Peyer's patch (tissue), 4 donors: ENCODE data around the gene DYNLT5. TPM values are rescaled to one million over a fixed set of nuclear protein-coding genes. Genes with fewer than 3 reads are reported as not detected.
"Not testable (repeated sequence)": the region's sequence is repeated elsewhere in the genome, so short reads cannot be mapped to it uniquely, and the experiment has no call there.

ENCODE experiments used
- DNase-seq, 3 donors: peaks; one replicate each; pipeline ENCODE4 v3.0.0-alpha.2; 2017 to 2019
- H3K27ac ChIP-seq, 4 donors: fragments of 200-600 bp; sonication (generic); one replicate each; pipeline ENCODE4 v1.5.1; 2016 to 2019
- H3K27me3 ChIP-seq, 2 donors: fragments of 200-600 bp; sonication (generic); one replicate each; pipeline ENCODE4 v1.5.1; 2019
- H3K36me3 ChIP-seq, 3 donors: fragments of 200-600 bp; sonication (generic); one replicate each; pipeline ENCODE4 v1.5.1; 2016 to 2019
- H3K4me1 ChIP-seq, 4 donors: fragments of 200-600 bp; sonication (generic); one replicate each; pipeline ENCODE4 v1.5.1; 2016 to 2019
- H3K4me3 ChIP-seq, 4 donors: fragments of 200-600 bp; sonication (generic); 1 replicate in 3 of 4; 2 replicates in 1 of 4; pipeline ENCODE4 v1.5.1; 2016 to 2019; ENCODE audit warnings: mild to moderate bottlenecking in 1 of 4
- H3K9me3 ChIP-seq, 4 donors: fragments of 200-600 bp; sonication (generic); one replicate each; pipeline ENCODE4 v1.5.1; 2016 to 2019; ENCODE audit warnings: mild to moderate bottlenecking in 1 of 4
- CTCF ChIP-seq, 6 experiments: fragments of 450-650 bp in 4 of 6; fragments of 200-600 bp in 2 of 6; sonication (generic) in 1 of 6; IDR thresholded peaks; one replicate each; pipeline ENCODE4 v1.5.1; 2017 to 2019; ENCODE audit warnings: antibody characterized with exemption in 6 of 6, mild to moderate bottlenecking in 3 of 6, moderate library complexity in 1 of 6
- POLR2A ChIP-seq, 2 donors: fragments of 450-650 bp; IDR thresholded peaks; one replicate each; pipeline ENCODE4 v1.5.1; 2017; ENCODE audit warnings: antibody characterized with exemption in 2 of 2, mild to moderate bottlenecking in 2 of 2, moderate library complexity in 2 of 2
- total RNA-seq, 4 donors: library from RNA; depleted of rRNA; stranded (reverse); fragments of >200 nt; gene quantifications; one replicate each; pipeline ENCODE4 v1.1.0, GENCODE V29; 2016

DYNLT5 gene
- total RNA-seq, 4 donors from 2014 or later, result 0.88 to 4.1 TPM; not detected in 2

GRCh38 chr1:66778969-66779368, 26.7 kb downstream of the DYNLT5 start:
- no peaks in the 10 kb centered on the region for H3K36me3 ChIP-seq
- no peaks in the 10 kb centered on the region for H3K9me3 ChIP-seq
- no peak overlapping the region for H3K4me3 ChIP-seq
- no peaks in the 10 kb centered on the region for H3K27me3 ChIP-seq
- DNase-seq, result no peak
- TF ChIP-seq CTCF (IDR thresholded peaks at IDR 0.05) (no peak), POLR2A (IDR thresholded peaks at IDR 0.05) (no peak)
- no peak overlapping the region for H3K27ac ChIP-seq
- H3K4me1 ChIP-seq, result no peaks in the 10 kb centered on the region

GRCh38 chr1:66779475-66780078, 27.3 kb downstream of the DYNLT5 start:
- no peaks in the 10 kb centered on the region for H3K36me3 ChIP-seq
- H3K27me3 ChIP-seq, result no peaks in the 10 kb centered on the region
- H3K4me1 ChIP-seq, result no peaks in the 10 kb centered on the region
- no peak overlapping the region for H3K4me3 ChIP-seq
- no peak for DNase-seq
- H3K27ac ChIP-seq, result no peak overlapping the region
- no peak for TF ChIP-seq CTCF (IDR thresholded peaks at IDR 0.05)
- no peak for TF ChIP-seq POLR2A (IDR thresholded peaks at IDR 0.05)
- no peaks in the 10 kb centered on the region for H3K9me3 ChIP-seq

DNA sequence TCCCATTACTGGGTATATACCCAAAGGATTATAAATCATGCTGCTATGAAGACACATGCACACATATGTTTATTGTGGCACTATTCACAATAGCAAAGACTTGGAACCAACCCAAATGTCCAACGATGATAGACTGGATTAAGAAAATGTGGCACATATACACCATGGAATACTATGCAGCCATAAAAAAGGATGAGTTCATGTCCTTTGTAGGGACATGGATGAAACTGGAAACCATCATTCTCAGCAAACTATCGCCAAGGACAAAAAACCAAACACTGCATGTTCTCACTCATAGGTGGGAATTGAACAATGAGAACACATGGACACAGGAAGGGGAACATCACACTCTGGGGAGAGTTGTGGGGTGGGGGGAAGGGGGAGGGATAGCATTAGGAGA, 33.5 kb downstream of the DYNLT5 start:
- not testable (repeated sequence) for H3K4me1 ChIP-seq, H3K4me3 ChIP-seq, H3K27ac ChIP-seq, H3K9me3 ChIP-seq, H3K36me3 ChIP-seq, DNase-seq, H3K27me3 ChIP-seq

DNA sequence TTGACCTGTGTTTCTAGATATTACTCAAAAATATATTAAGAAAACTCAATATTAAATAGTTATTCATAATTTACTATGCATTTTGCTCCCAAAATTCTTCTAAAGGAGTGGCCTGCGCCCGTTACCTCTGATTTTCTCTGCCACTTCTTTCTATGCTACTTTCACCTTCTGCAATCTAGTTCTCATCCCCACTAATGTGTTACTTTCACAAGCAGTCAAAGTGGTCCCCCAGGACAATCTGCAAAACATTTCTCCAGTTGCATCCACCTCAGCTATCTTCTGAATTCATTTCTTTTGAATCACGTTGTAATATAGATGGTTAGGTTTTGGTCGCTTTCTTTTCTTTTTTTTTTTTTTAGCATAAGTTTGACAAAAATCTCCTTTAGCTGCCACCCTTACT, 35.4 kb downstream of the DYNLT5 start:
- DNase-seq, result no peak
- no peak overlapping the region for H3K27ac ChIP-seq
- H3K4me3 ChIP-seq, result no peak overlapping the region
- TF ChIP-seq CTCF (IDR thresholded peaks at IDR 0.05) (no peak), POLR2A (IDR thresholded peaks at IDR 0.05) (no peak)
- H3K9me3 ChIP-seq, result no peaks in the 10 kb centered on the region
- no peaks in the 10 kb centered on the region for H3K27me3 ChIP-seq
- H3K36me3 ChIP-seq, result no peaks in the 10 kb centered on the region
- H3K4me1 ChIP-seq, result no peaks in the 10 kb centered on the region

DNA sequence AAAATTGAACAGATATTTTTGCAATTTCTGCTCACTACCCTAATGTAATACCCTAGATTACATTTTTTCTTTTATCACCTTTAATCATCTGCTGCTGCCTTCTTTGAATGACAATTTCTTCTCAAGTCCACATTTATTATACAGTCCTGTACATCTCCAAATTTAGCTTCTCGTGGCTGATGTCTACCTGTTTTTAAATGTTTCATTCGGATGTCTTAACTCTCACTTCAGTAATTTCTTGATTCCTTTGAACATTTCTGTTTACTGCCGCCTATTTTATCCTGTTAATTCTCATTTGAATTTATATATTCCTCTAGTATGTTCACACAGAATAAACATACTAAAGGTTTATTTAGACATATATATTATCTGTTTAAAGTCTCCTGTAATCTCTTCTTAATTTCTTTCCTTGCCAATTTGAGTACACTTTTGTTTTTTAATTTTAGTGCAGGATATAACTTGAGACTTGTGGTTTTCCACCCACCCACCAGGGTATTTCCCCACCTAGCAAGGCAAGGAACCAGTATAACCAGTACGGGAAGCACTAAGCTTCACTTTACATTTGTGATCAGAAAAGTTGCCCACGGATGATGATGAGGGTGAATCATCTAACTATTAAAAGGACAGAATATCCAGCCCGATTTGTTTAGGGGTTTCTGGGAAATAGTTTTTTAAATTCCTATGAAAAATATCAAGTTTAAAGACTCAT, 36.1 kb downstream of the DYNLT5 start:
- no peak for DNase-seq

More for the DNA sequence above, 36.1 kb downstream of the DYNLT5 start:
- Histone ChIP-seq H3K27ac (no peak overlapping the region), H3K36me3 (no peaks in the 10 kb centered on the region), H3K4me3 (no peak overlapping the region), H3K4me1 (no peaks in the 10 kb centered on the region), H3K9me3 (no peaks in the 10 kb centered on the region), H3K27me3 (no peaks in the 10 kb centered on the region)
- TF ChIP-seq CTCF (IDR thresholded peaks at IDR 0.05), result no peak
